ENCODE data around the gene THSD4.
A peak's percentile ranks its signal among the peaks of the same experiment; 100 is the strongest.

The THSD4 gene

DNA sequence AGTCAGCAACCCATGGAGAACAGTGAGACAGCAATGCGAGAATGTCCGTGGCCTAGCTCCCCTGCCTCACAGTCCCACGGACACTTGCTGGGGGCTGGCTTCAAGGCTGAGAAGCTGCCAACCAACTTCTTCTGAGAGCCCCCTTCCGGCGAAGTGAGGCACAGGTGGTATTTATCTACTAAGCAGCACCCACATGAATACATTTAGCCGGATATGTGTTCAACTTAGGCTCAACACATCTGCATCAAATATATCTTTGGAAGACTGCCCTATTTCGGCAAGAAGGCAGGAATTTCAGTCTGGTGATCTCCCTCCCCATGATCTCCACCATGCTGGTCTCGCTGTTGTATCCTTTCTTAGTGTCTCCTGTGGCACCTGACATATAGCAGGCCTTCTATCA, 354.1 kb downstream of the THSD4 start:
- no peak overlapping the region for H3K27ac ChIP-seq (ENCODE audit: low read length)
- H3K9me3 ChIP-seq (ENCODE audit: insufficient read depth, low read length), result no peaks in the 10 kb centered on the region
- no peak overlapping the region for H3K4me2 ChIP-seq (ENCODE audit: low read length)
- H4K20me1 ChIP-seq (ENCODE audit: insufficient read depth, low read length), result no peaks in the 10 kb centered on the region
- H3K9ac ChIP-seq (ENCODE audit: low read length), result no peak overlapping the region
- H3K27me3 ChIP-seq (ENCODE audit: low read depth, low read length), result peaks cover 12% of the 10 kb centered on the region
- H2AFZ ChIP-seq (ENCODE audit: low read depth, low read length), result peak overlapping the region; percentile 66
- H3K4me3 ChIP-seq (ENCODE audit: low read length), result no peak overlapping the region
- H3K4me1 ChIP-seq (ENCODE audit: low read length), result peaks cover 28% of the 10 kb centered on the region
- H3K79me2 ChIP-seq (ENCODE audit: low read length), result no peaks in the 10 kb centered on the region
- H3K36me3 ChIP-seq (replicated peaks; ENCODE audit: low read depth, low read length), result no peaks in the 10 kb centered on the region
- TF ChIP-seq EZH2phosphoT487 (IDR thresholded peaks at IDR 0.05; ENCODE audit: low read depth), result no peak
- TF ChIP-seq, protein P1, sequence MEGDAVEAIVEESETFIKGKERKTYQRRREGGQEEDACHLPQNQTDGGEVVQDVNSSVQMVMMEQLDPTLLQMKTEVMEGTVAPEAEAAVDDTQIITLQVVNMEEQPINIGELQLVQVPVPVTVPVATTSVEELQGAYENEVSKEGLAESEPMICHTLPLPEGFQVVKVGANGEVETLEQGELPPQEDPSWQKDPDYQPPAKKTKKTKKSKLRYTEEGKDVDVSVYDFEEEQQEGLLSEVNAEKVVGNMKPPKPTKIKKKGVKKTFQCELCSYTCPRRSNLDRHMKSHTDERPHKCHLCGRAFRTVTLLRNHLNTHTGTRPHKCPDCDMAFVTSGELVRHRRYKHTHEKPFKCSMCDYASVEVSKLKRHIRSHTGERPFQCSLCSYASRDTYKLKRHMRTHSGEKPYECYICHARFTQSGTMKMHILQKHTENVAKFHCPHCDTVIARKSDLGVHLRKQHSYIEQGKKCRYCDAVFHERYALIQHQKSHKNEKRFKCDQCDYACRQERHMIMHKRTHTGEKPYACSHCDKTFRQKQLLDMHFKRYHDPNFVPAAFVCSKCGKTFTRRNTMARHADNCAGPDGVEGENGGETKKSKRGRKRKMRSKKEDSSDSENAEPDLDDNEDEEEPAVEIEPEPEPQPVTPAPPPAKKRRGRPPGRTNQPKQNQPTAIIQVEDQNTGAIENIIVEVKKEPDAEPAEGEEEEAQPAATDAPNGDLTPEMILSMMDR (IDR thresholded peaks at IDR 0.05; ENCODE audit: low read depth, low read length), result peak; percentile 44

DNA sequence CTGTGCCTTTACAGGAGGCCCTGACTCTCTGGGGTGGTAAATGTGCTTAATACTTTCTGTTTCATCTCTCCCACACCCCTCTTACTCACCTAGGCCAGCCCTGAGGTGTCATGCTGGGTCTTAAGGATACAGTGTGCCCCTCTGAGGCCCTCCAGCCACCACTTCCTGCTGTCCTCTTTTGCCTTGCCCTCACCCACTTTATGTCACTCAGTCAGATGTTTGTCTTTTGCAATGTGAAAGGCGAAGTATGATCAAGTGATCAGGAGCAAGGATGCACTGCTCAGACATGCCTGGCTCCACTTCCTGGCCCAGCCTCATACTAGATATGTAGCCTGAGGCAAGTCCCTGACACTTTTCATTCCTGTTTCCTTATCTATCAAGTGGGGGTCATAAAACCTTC, 356.1 kb downstream of the THSD4 start:
- Histone ChIP-seq H3K27ac (ENCODE audit: low read length) (no peak overlapping the region), H3K9ac (ENCODE audit: low read length) (no peak overlapping the region), H3K79me2 (ENCODE audit: low read length) (no peaks in the 10 kb centered on the region), H3K9me3 (ENCODE audit: insufficient read depth, low read length) (no peaks in the 10 kb centered on the region), H3K27me3 (ENCODE audit: low read depth, low read length) (no peaks in the 10 kb centered on the region), H3K36me3 (replicated peaks; ENCODE audit: low read depth, low read length) (no peaks in the 10 kb centered on the region), H3K4me2 (ENCODE audit: low read length) (no peak overlapping the region), H3K4me1 (ENCODE audit: low read length) (peaks cover 28% of the 10 kb centered on the region), H4K20me1 (ENCODE audit: insufficient read depth, low read length) (no peaks in the 10 kb centered on the region), H3K4me3 (ENCODE audit: low read length) (no peak overlapping the region), H2AFZ (ENCODE audit: low read depth, low read length) (peak overlapping the region; percentile 87)
- no peak for TF ChIP-seq EZH2phosphoT487 (IDR thresholded peaks at IDR 0.05; ENCODE audit: low read depth)
- TF ChIP-seq, protein P1 (IDR thresholded peaks at IDR 0.05; ENCODE audit: low read depth, low read length), result no peak

DNA sequence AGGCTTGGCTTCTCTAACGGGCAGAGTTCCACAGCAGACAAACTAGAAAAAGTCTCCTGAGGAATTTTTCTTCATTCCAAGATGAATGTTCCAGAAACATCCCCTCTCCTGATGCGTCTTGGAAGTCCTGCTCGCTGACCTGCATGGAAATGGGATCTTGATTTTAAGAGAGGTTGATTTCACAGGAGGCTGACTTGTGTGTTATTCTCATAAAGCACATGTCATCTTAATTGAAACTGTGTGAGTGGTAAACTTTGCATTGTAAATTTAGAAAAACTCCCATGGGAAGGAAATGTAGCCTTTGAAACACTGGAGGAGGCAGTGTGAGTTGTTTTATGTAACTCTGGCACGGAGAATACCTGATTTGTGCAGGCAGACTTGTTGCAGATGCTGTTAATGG, 357.3 kb downstream of the THSD4 start:
- H3K4me3 ChIP-seq (ENCODE audit: low read length), result no peak overlapping the region
- H3K79me2 ChIP-seq (ENCODE audit: low read length), result no peaks in the 10 kb centered on the region
- H3K27ac ChIP-seq (ENCODE audit: low read length), result peak overlapping the region; percentile 4; the same call in 1 of the 2 replicates
- H3K36me3 ChIP-seq (replicated peaks; ENCODE audit: low read depth, low read length), result no peaks in the 10 kb centered on the region
- TF ChIP-seq EZH2phosphoT487 (IDR thresholded peaks at IDR 0.05; ENCODE audit: low read depth), result no peak
- TF ChIP-seq, protein P1 (IDR thresholded peaks at IDR 0.05; ENCODE audit: low read depth, low read length), result no peak
- H3K27me3 ChIP-seq (ENCODE audit: low read depth, low read length), result no peaks in the 10 kb centered on the region
- H3K4me1 ChIP-seq (ENCODE audit: low read length), result peaks cover 36% of the 10 kb centered on the region
- H2AFZ ChIP-seq (ENCODE audit: low read depth, low read length), result peak overlapping the region; percentile 23; the same call in 1 of the 2 replicates
- no peak overlapping the region for H3K9ac ChIP-seq (ENCODE audit: low read length)
- peak overlapping the region; percentile 13 for H3K4me2 ChIP-seq (ENCODE audit: low read length)
- no peaks in the 10 kb centered on the region for H4K20me1 ChIP-seq (ENCODE audit: insufficient read depth, low read length)
- H3K9me3 ChIP-seq (ENCODE audit: insufficient read depth, low read length), result no peaks in the 10 kb centered on the region

DNA sequence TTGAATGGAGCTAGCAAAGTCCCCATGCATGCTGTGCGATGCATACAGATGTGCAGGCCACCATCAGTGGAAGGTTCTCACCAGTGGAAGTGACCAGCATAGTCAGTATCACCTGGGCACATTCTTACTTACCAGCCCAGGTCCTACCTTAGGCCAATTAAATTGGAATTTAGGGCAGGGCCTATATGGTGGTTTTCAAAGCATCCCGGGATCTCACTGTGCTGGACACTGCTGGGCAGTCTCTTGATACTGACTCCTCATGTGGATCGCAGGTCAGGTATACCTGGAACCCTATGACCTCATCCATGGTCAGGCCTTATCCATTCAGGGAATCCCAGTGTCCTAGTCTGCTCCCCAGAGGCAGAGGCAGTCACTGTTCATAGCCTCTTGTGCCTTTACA, 358.5 kb downstream of the THSD4 start:
- Histone ChIP-seq H3K27ac (ENCODE audit: low read length) (no peak overlapping the region), H3K27me3 (ENCODE audit: low read depth, low read length) (no peaks in the 10 kb centered on the region), H4K20me1 (ENCODE audit: insufficient read depth, low read length) (no peaks in the 10 kb centered on the region), H2AFZ (ENCODE audit: low read depth, low read length) (no peak overlapping the region), H3K4me2 (ENCODE audit: low read length) (no peak overlapping the region), H3K36me3 (replicated peaks; ENCODE audit: low read depth, low read length) (no peaks in the 10 kb centered on the region), H3K4me3 (ENCODE audit: low read length) (no peak overlapping the region), H3K4me1 (ENCODE audit: low read length) (peaks cover 36% of the 10 kb centered on the region), H3K9ac (ENCODE audit: low read length) (no peak overlapping the region), H3K9me3 (ENCODE audit: insufficient read depth, low read length) (no peaks in the 10 kb centered on the region), H3K79me2 (ENCODE audit: low read length) (no peaks in the 10 kb centered on the region)
- TF ChIP-seq, protein P1 (IDR thresholded peaks at IDR 0.05; ENCODE audit: low read depth, low read length), result no peak
- TF ChIP-seq EZH2phosphoT487 (IDR thresholded peaks at IDR 0.05; ENCODE audit: low read depth), result no peak

Data from OCI-LY3 (cell line).